Measurements from ENCODE around the gene RND2.

DNA sequence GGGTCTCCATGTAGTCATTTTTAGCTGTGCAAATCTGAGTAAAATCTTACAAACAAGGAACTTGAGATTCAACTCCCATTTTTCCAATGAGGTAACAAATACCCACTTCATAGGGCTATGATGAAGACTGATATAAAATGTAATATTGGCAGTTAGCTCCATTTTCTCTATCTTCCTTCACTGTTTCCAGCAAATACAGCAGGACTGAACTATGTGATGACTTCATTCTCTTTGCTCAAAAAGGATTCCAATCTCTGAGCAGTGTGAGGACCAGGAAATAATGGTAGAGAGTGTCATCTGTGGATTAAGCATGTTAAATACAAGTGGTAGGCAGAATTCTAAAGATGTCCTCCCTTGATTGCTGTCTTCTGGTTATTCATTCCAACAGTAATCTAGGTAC is 18.3 kb downstream of the RND2 start:
- TF ChIP-seq, protein P1, sequence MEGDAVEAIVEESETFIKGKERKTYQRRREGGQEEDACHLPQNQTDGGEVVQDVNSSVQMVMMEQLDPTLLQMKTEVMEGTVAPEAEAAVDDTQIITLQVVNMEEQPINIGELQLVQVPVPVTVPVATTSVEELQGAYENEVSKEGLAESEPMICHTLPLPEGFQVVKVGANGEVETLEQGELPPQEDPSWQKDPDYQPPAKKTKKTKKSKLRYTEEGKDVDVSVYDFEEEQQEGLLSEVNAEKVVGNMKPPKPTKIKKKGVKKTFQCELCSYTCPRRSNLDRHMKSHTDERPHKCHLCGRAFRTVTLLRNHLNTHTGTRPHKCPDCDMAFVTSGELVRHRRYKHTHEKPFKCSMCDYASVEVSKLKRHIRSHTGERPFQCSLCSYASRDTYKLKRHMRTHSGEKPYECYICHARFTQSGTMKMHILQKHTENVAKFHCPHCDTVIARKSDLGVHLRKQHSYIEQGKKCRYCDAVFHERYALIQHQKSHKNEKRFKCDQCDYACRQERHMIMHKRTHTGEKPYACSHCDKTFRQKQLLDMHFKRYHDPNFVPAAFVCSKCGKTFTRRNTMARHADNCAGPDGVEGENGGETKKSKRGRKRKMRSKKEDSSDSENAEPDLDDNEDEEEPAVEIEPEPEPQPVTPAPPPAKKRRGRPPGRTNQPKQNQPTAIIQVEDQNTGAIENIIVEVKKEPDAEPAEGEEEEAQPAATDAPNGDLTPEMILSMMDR (IDR thresholded peaks at IDR 0.05): no peak
- TF ChIP-seq EP300 (IDR thresholded peaks at IDR 0.05): no peak
